H1 (cell line): Measurements from ENCODE around the gene CAPN13. TPM values are rescaled to one million over a fixed set of nuclear protein-coding genes. Genes with fewer than 3 reads are reported as not detected.

ENCODE experiments used
- CTCF ChIA-PET: fragments of 300-600 bp; sonication (Branson Sonifier 250); formaldehyde crosslinking; loops from one replicate; lab custom pipeline; 2021; ENCODE audit not compliant: partially characterized antibody; lab: Charles Lee
- POLR2A ChIA-PET: fragments of 300-600 bp; sonication (Branson Sonifier 250); formaldehyde crosslinking; loops from one replicate; lab custom pipeline; 2021; ENCODE audit warnings: inconsistent platforms; ENCODE audit not compliant: partially characterized antibody; lab: Charles Lee
- DNase-seq, 2 experiments: peaks; one replicate each; pipeline versions ENCODE4 v3.0.0 to v3.0.0-alpha.2; 2010 to 2022; ENCODE audit warnings: low spot score in 2 of 2, low read depth in 1 of 2, mixed read lengths in 1 of 2
- FAIRE-seq: peaks from 2 replicates; lab custom pipeline; 2011; peaks lifted over from hg19 to GRCh38; lab: Jason Lieb, UNC
- H2AFZ ChIP-seq: 2 replicates; pipeline ENCODE4 v1.8.1; 2012; ENCODE audit warnings: low read length, inconsistent platforms
- H2AK5ac ChIP-seq: 2 replicates; pipeline ENCODE4 v1.6.1; 2013; ENCODE audit warnings: low read depth, low read length
- H2BK120ac ChIP-seq: replicated peaks from 2 replicates; pipeline ENCODE3; 2013; ENCODE audit warnings: low read depth, low read length, inconsistent platforms
- H2BK12ac ChIP-seq: 2 replicates; pipeline ENCODE4 v1.6.1; 2013; ENCODE audit warnings: low read depth, low read length
- H2BK15ac ChIP-seq: 2 replicates; pipeline ENCODE4 v1.6.1; 2013; ENCODE audit warnings: low read length
- H2BK20ac ChIP-seq: 2 replicates; pipeline ENCODE4 v1.6.1; 2013; ENCODE audit warnings: low read length
- H2BK5ac ChIP-seq: 2 replicates; pipeline ENCODE4 v1.6.1; 2013; ENCODE audit warnings: low read depth, low read length
- H3K14ac ChIP-seq: 2 replicates; pipeline ENCODE4 v1.6.1; 2013; ENCODE audit warnings: inconsistent platforms; ENCODE audit not compliant: insufficient read length
- H3K18ac ChIP-seq: 2 replicates; pipeline ENCODE4 v1.6.1; 2013; ENCODE audit warnings: low read length; ENCODE audit errors: extremely low read depth
- H3K23ac ChIP-seq: 2 replicates; pipeline ENCODE4 v1.6.1; 2013; ENCODE audit warnings: inconsistent platforms; ENCODE audit not compliant: insufficient read length
- H3K23me2 ChIP-seq: 2 replicates; pipeline ENCODE4 v1.6.1; 2013; ENCODE audit warnings: low read depth, low read length
- H3K27ac ChIP-seq: 2 replicates; pipeline ENCODE4 v1.6.1; 2011; ENCODE audit warnings: low read depth, low read length, inconsistent platforms
- H3K27me3 ChIP-seq, 4 experiments: replicated peaks in 1 of 4; 1 replicate in 1 of 4; 2 replicates in 3 of 4; pipeline versions ENCODE4 v1.6.1 to v1.8.1; 2011 to 2013; ENCODE audit warnings: low read length in 3 of 4, mild to moderate bottlenecking in 3 of 4, inconsistent platforms in 2 of 4, mixed read lengths in 2 of 4, moderate library complexity in 1 of 4; ENCODE audit not compliant: control insufficient read depth in 3 of 4, insufficient read depth in 3 of 4; ENCODE audit errors: extremely low read depth in 1 of 4
- H3K36me3 ChIP-seq, 4 experiments: 2 replicates each; pipeline versions ENCODE4 v1.6.1 to v1.8.1; 2011 to 2013; ENCODE audit warnings: mild to moderate bottlenecking in 4 of 4, low read length in 3 of 4, moderate library complexity in 2 of 4, control low read depth in 1 of 4, inconsistent platforms in 1 of 4; ENCODE audit not compliant: insufficient read depth in 4 of 4, control insufficient read depth in 2 of 4
- H3K4ac ChIP-seq: replicated peaks from 2 replicates; pipeline ENCODE3; 2013; ENCODE audit warnings: low read length, low read depth, mixed read lengths, inconsistent platforms; ENCODE audit not compliant: insufficient read length
- H3K4me1 ChIP-seq, 4 experiments: replicated peaks in 1 of 4; 1 replicate in 1 of 4; 2 replicates in 3 of 4; pipeline versions ENCODE4 v1.6.1 to v1.8.1; 2011 to 2013; ENCODE audit warnings: low read length in 3 of 4, inconsistent platforms in 2 of 4, mixed read lengths in 1 of 4; ENCODE audit not compliant: insufficient read depth in 4 of 4, control insufficient read depth in 3 of 4
- H3K4me2 ChIP-seq, 2 experiments: 2 replicates each; pipeline versions ENCODE4 v1.6.1 to v1.8.1; 2011 to 2013; ENCODE audit warnings: low read depth in 2 of 2, low read length in 2 of 2, control low read depth in 1 of 2, inconsistent platforms in 1 of 2, mild to moderate bottlenecking in 1 of 2; ENCODE audit not compliant: insufficient read depth in 1 of 2
- H3K4me3 ChIP-seq, 4 experiments: fragments of 200-600, 300-600 bp in 1 of 4; sonication (generic), shearing (Covaris generic), sonication (Bioruptor Twin) in 1 of 4; 2 replicates each; pipeline versions ENCODE4 v1.5.1 to v1.8.1; 2011 to 2016; ENCODE audit warnings: low read length in 4 of 4, low read depth in 3 of 4, control low read depth in 2 of 4, inconsistent platforms in 2 of 4, mild to moderate bottlenecking in 2 of 4, mixed read lengths in 1 of 4, moderate library complexity in 1 of 4; ENCODE audit not compliant: insufficient read depth in 2 of 4; ENCODE audit errors: extremely low read depth in 1 of 4
- H3K56ac ChIP-seq: replicated peaks from 2 replicates; pipeline ENCODE3; 2013; ENCODE audit warnings: low read depth, mild to moderate bottlenecking, mixed read lengths, low read length, inconsistent platforms; ENCODE audit not compliant: insufficient read length
- H3K79me1 ChIP-seq: 2 replicates; pipeline ENCODE4 v1.6.1; 2013; ENCODE audit warnings: low read depth, low read length, control low read depth
- H3K79me2 ChIP-seq, 2 experiments: 2 replicates each; pipeline versions ENCODE4 v1.6.1 to v1.8.1; 2012 to 2013; ENCODE audit warnings: low read length in 2 of 2, mild to moderate bottlenecking in 2 of 2, inconsistent platforms in 1 of 2; ENCODE audit not compliant: insufficient read depth in 2 of 2, control insufficient read depth in 1 of 2
- H3K9ac ChIP-seq, 4 experiments: replicated peaks in 1 of 4; 1 replicate in 1 of 4; 2 replicates in 3 of 4; pipeline versions ENCODE4 v1.6.1 to v1.8.1; 2011 to 2013; ENCODE audit warnings: low read depth in 3 of 4, low read length in 3 of 4, control low read depth in 2 of 4, mild to moderate bottlenecking in 2 of 4, moderate library complexity in 2 of 4, inconsistent platforms in 1 of 4; ENCODE audit errors: extremely low read depth in 1 of 4
- H3K9me3 ChIP-seq, 2 experiments: 2 replicates each; pipeline versions ENCODE4 v1.6.1 to v1.8.1; 2012 to 2013; ENCODE audit warnings: mild to moderate bottlenecking in 2 of 2, moderate library complexity in 2 of 2, control low read depth in 1 of 2, inconsistent platforms in 1 of 2, low read depth in 1 of 2, low read length in 1 of 2, mixed read lengths in 1 of 2; ENCODE audit not compliant: insufficient read depth in 2 of 2
- H4K20me1 ChIP-seq, 2 experiments: replicated peaks in 1 of 2; 2 replicates each; pipeline versions ENCODE3 to v1.8.1; 2011 to 2013; ENCODE audit warnings: inconsistent platforms in 2 of 2, low read length in 2 of 2, mild to moderate bottlenecking in 1 of 2; ENCODE audit not compliant: insufficient read depth in 2 of 2, control insufficient read depth in 1 of 2
- H4K5ac ChIP-seq: 2 replicates; pipeline ENCODE4 v1.6.1; 2013; ENCODE audit warnings: low read length, low read depth, mixed read lengths, inconsistent platforms; ENCODE audit not compliant: insufficient read length
- H4K8ac ChIP-seq: 2 replicates; pipeline ENCODE4 v1.8.0; 2013; ENCODE audit warnings: mild to moderate bottlenecking, moderate library complexity, low read length, inconsistent platforms; ENCODE audit not compliant: insufficient read depth; ENCODE audit errors: extremely low read depth
- H4K91ac ChIP-seq: replicated peaks from 2 replicates; pipeline ENCODE3; 2013; ENCODE audit warnings: low read length, mixed read lengths, inconsistent platforms; ENCODE audit not compliant: insufficient read length
- CTBP2 ChIP-seq: IDR thresholded peaks from 2 replicates; pipeline ENCODE4 v1.7.0; 2011; ENCODE audit warnings: borderline replicate concordance, mild to moderate bottlenecking, moderate library complexity, mixed read lengths, low read length; ENCODE audit not compliant: insufficient read depth, insufficient read length
- GTF2F1 ChIP-seq: IDR thresholded peaks from 2 replicates; pipeline ENCODE4 v1.6.1; 2012; ENCODE audit warnings: low read depth, low read length, improper control_type of control experiment, borderline replicate concordance
- JUN ChIP-seq: IDR thresholded peaks from 2 replicates; pipeline ENCODE4 v1.6.1; 2011; ENCODE audit warnings: low read depth, mild to moderate bottlenecking, improper control_type of control experiment, low read length
- RAD21 ChIP-seq, 2 experiments: IDR thresholded peaks in 1 of 2; conservative IDR thresholded peaks in 1 of 2; 2 replicates each; pipeline ENCODE4 v1.6.1; 2011; ENCODE audit warnings: low read depth in 2 of 2, low read length in 2 of 2, improper control_type of control experiment in 1 of 2, inconsistent platforms in 1 of 2, mild to moderate bottlenecking in 1 of 2, moderate library complexity in 1 of 2
- RBBP5 ChIP-seq: IDR thresholded peaks from 2 replicates; pipeline ENCODE4 v1.7.1; 2012; ENCODE audit warnings: low read depth, mild to moderate bottlenecking, inconsistent platforms, low read length, moderate library complexity, borderline replicate concordance
- WGBS, 2 experiments: shearing (Covaris generic) in 1 of 2; methylation state at CpG; one replicate each; pipeline versions ENCODE4 v1.1.6 to v1.1.7; 2013 to 2015; ENCODE audit warnings: low lambda C conversion rate in 2 of 2, mixed read lengths in 2 of 2, inconsistent platforms in 1 of 2, low coverage in 1 of 2, missing lambda C conversion rate in 1 of 2; ENCODE audit not compliant: insufficient replicate concordance in 2 of 2, insufficient coverage in 1 of 2, insufficient read length in 1 of 2; ENCODE audit errors: extremely low coverage in 1 of 2, missing lambda C conversion rate in 1 of 2; 5-methylcytosine and 5-hydroxymethylcytosine counted together
- polyA plus RNA-seq, 7 experiments: library from polyadenylated mRNA; depleted of rRNA in 3 of 7; stranded (reverse) in 5 of 7; unstranded in 2 of 7; fragments of >200 nt in 5 of 7; fragments of 200-250 nt in 2 of 7; gene quantifications; 1 replicate in 5 of 7; 2 replicates in 1 of 7; 4 replicates in 1 of 7; pipeline versions ENCODE4 v1.2.1 to v1.2.3, GENCODE V29; 2011 to 2013; ENCODE audit warnings: missing spikeins in 2 of 7, mixed read lengths in 2 of 7
- total RNA-seq: library from RNA; stranded (reverse); fragmentation: NEBNext Ultra II Directional; extraction: Animal tissue kit (Norgen Biotek cat#: 25700); gene quantifications from 2 replicates; pipeline ENCODE4 v1.2.1, GENCODE V29; 2021
- TF ChIP-seq, protein P1 (sequence below), 3 experiments: IDR thresholded peaks; 1 replicate in 2 of 3; 2 replicates in 1 of 3; pipeline versions ENCODE4 v1.5.1 to v1.6.1; 2011; ENCODE audit warnings: low read length in 3 of 3, mild to moderate bottlenecking in 3 of 3, inconsistent platforms in 2 of 3, low read depth in 1 of 3, moderate library complexity in 1 of 3; ENCODE audit not compliant: insufficient read depth in 1 of 3; ENCODE audit errors: control extremely low read depth in 1 of 3

The CAPN13 gene
- total and polyA plus RNA-seq, 2 of the 8 experiments (the other 6 are each of a cell fraction or from before 2014, with no cell fraction given), result 2.4 TPM

DNA sequence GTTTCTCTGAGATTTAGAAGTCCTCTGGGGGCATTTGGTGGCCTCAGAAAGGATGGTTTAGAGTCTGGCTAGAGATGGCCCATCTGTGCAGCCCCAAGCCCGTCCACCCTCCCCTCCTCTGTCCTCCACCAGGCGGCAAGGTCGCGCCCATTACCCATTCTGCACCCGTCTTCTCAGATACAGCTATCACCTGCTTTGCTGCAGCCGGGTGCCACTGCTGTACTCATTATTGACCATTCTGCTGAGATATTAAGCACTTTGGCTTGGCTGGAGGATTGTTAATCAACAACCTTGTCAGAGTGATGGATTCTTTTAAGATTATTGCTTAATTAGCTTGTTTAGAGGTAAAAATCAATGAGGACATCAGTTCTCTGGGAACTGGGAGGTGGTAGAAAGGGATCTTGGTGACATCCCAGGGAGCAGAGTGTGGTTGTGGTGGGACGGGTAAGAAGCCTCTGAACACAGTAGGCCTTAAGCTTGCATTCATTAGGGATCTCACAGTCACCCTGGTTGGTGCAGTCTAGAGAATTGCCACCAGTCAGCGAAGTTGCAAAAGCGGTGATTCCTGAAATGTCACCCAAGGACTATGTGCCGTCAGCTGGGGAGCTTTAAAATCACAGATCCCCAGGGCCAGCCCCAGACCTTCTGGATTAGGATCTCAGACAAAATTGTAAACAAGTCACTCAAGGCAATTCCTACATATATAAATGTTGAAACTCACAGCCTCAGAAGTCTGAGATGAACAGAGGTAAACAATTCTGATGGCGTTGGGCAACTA lies 90.9 kb downstream of the CAPN13 start:
- no peaks in the 10 kb centered on the region for H3K79me1 ChIP-seq
- H3K4me2 ChIP-seq, result no peak overlapping the region
- H3K27ac ChIP-seq, result no peak overlapping the region
- CTCF ChIA-PET, result interaction anchor here (0.6 to 9.9 kb wide), 25 partner anchors 14 to 617 kb away, joined by 3 to 167 read pairs (median 4); partner anchors contain the start of gene CAPN13
- H4K8ac ChIP-seq, result no peak overlapping the region
- no peak overlapping the region for H3K56ac ChIP-seq
- H2BK15ac ChIP-seq, result no peak overlapping the region
- peaks cover 0 to 3% of the 10 kb centered on the region in 2 experiments; a peak in 1 of 4 replicates for H3K9me3 ChIP-seq
- H3K9ac ChIP-seq, result no peak overlapping the region
- H2BK120ac ChIP-seq, result no peak overlapping the region
- no peaks in the 10 kb centered on the region for H3K4me1 ChIP-seq
- no peaks in the 10 kb centered on the region for H3K27me3 ChIP-seq
- no peak overlapping the region for H2BK20ac ChIP-seq
- H3K14ac ChIP-seq, result no peak overlapping the region
- H3K79me2 ChIP-seq, result no peaks in the 10 kb centered on the region
- no peak overlapping the region for H3K23ac ChIP-seq
- H4K91ac ChIP-seq, result no peak overlapping the region
- H3K23me2 ChIP-seq, result no peaks in the 10 kb centered on the region
- no peaks in the 10 kb centered on the region for H4K20me1 ChIP-seq
- no peak overlapping the region for H2BK5ac ChIP-seq
- H4K5ac ChIP-seq, result no peak overlapping the region
- H2AK5ac ChIP-seq, result no peak overlapping the region
- no peak overlapping the region for H2BK12ac ChIP-seq
- no peak overlapping the region for H3K18ac ChIP-seq
- FAIRE-seq, result no peak
- no peaks in the 10 kb centered on the region for H3K36me3 ChIP-seq
- no peak for TF ChIP-seq CTBP2
- TF ChIP-seq JUN, result no peak
- TF ChIP-seq RAD21 (IDR thresholded peaks at IDR 0.05 in 1 of 2, conservative IDR thresholded peaks at IDR 0.05 in 1 of 2; ENCODE audit: low read depth in 2 of 2, low read length in 2 of 2), result 0 out of 4 replicates have a peak, but pooled peaks of 1 of the 2 experiments have one; percentile 21
- TF ChIP-seq RBBP5, result no peak
- TF ChIP-seq GTF2F1, result no peak
- TF ChIP-seq, protein P1, sequence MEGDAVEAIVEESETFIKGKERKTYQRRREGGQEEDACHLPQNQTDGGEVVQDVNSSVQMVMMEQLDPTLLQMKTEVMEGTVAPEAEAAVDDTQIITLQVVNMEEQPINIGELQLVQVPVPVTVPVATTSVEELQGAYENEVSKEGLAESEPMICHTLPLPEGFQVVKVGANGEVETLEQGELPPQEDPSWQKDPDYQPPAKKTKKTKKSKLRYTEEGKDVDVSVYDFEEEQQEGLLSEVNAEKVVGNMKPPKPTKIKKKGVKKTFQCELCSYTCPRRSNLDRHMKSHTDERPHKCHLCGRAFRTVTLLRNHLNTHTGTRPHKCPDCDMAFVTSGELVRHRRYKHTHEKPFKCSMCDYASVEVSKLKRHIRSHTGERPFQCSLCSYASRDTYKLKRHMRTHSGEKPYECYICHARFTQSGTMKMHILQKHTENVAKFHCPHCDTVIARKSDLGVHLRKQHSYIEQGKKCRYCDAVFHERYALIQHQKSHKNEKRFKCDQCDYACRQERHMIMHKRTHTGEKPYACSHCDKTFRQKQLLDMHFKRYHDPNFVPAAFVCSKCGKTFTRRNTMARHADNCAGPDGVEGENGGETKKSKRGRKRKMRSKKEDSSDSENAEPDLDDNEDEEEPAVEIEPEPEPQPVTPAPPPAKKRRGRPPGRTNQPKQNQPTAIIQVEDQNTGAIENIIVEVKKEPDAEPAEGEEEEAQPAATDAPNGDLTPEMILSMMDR (IDR thresholded peaks at IDR 0.05; ENCODE audit: control extremely low read depth in 1 of 3, insufficient read depth in 1 of 3, low read depth in 1 of 3, low read length in 3 of 3), result 0 out of 4 replicates have a peak, but pooled peaks of 1 of the 3 experiments have one; percentile 10
- H2AFZ ChIP-seq, result no peak overlapping the region
- no peak overlapping the region for H3K4ac ChIP-seq
- WGBS, 2 experiments, result 89% methylated on average over 11 of the region's 11 CpGs; no CpG with 5 or more reads in 1 of the 2 experiments
- no peak overlapping the region for H3K4me3 ChIP-seq
- DNase-seq, result peak in 1 of 2 experiments; percentile 39
- POLR2A ChIA-PET, result no interaction called here
